GM12878 (cell line): ENCODE measurements around the gene PAPOLG. TPM values are rescaled to one million over a fixed set of nuclear protein-coding genes. Genes with fewer than 3 reads are reported as not detected.

ENCODE experiments used
- FOS ChIP-seq: IDR thresholded peaks from 3 replicates; pipeline ENCODE4 v1.6.1; 2011; ENCODE audit warnings: borderline replicate concordance; ENCODE audit not compliant: insufficient read length; ENCODE audit errors: extremely low read depth
- GATAD2B ChIP-seq: fragments of 450-650 bp; conservative IDR thresholded peaks from 2 replicates; pipeline ENCODE4 v1.6.1; 2017; ENCODE audit warnings: low read depth, mild to moderate bottlenecking, moderate library complexity
- HDAC2 ChIP-seq: fragments of 200-600 bp; sonication (generic); IDR thresholded peaks from 2 replicates; pipeline ENCODE4 v1.6.1; 2017
- IRF3 ChIP-seq: fragments of 450-650 bp; IDR thresholded peaks from 2 replicates; pipeline ENCODE4 v1.6.1; 2014; ENCODE audit warnings: mild to moderate bottlenecking
- MYC ChIP-seq: IDR thresholded peaks from 2 replicates; pipeline ENCODE4 v1.6.1; 2011; ENCODE audit warnings: mild to moderate bottlenecking, low read length, moderate library complexity, inconsistent platforms; ENCODE audit not compliant: insufficient read depth, insufficient replicate concordance, insufficient read length, severe bottlenecking
- NR2F1 ChIP-seq: fragments of 450-650 bp; conservative IDR thresholded peaks from 2 replicates; pipeline ENCODE4 v1.6.1; 2017; ENCODE audit warnings: mild to moderate bottlenecking
- PRDM15 ChIP-seq: fragments of 450-650 bp; formaldehyde crosslinking; IDR thresholded peaks from 2 replicates; pipeline ENCODE4 v1.4.0; 2020; ENCODE audit warnings: mild to moderate bottlenecking, moderate library complexity
- SIN3A ChIP-seq: IDR thresholded peaks from 2 replicates; pipeline ENCODE4 v1.6.1; 2012; ENCODE audit warnings: low read depth, low read length, improper control_type of control experiment
- SIX5 ChIP-seq: IDR thresholded peaks from 2 replicates; pipeline ENCODE4 v1.6.1; 2011; ENCODE audit warnings: mild to moderate bottlenecking, low read depth, low read length, moderate library complexity; ENCODE audit not compliant: severe bottlenecking
- SMARCA5 ChIP-seq: fragments of 450-650 bp; IDR thresholded peaks from 2 replicates; pipeline ENCODE4 v1.6.1; 2017; ENCODE audit warnings: mild to moderate bottlenecking
- TCF7 ChIP-seq: IDR thresholded peaks from 2 replicates; pipeline ENCODE4 v1.6.1; 2014; ENCODE audit warnings: antibody characterized with exemption, borderline replicate concordance
- ZBTB4 ChIP-seq: fragments of 450-650 bp; formaldehyde crosslinking; IDR thresholded peaks from 2 replicates; pipeline ENCODE4 v1.4.0; 2022; ENCODE audit warnings: mild to moderate bottlenecking, moderate library complexity
- ZNF24 ChIP-seq: fragments of 450-650 bp; IDR thresholded peaks from 2 replicates; pipeline ENCODE4 v1.6.1; 2017; ENCODE audit warnings: antibody characterized with exemption, mild to moderate bottlenecking
- ZNF687 ChIP-seq: fragments of 450-650 bp; IDR thresholded peaks from 2 replicates; pipeline ENCODE4 v1.6.1; 2017; ENCODE audit warnings: mild to moderate bottlenecking, moderate library complexity
- polyA plus RNA-seq, 11 experiments: library from polyadenylated mRNA; depleted of rRNA in 4 of 11; unstranded in 6 of 11; stranded (reverse) in 5 of 11; fragments of >200 nt; fragmentation: Nextera tagmentation in 4 of 11; fragmentation: Illumina TruSeq in 1 of 11; extraction: Ambion mirVana in 4 of 11; extraction: Trizol in 1 of 11; gene quantifications; 1 replicate in 1 of 11; 2 replicates in 10 of 11; pipeline versions ENCODE4 v1.2.1 to v1.2.3, GENCODE V29; 2011 to 2016; ENCODE audit warnings: inconsistent platforms in 2 of 11, missing spikeins in 2 of 11, low read depth in 1 of 11
- total RNA-seq, 4 experiments: library from RNA; depleted of rRNA in 3 of 4; stranded (reverse); fragments of >200 nt in 3 of 4; fragmentation: Illumina TruSeq in 1 of 4; extraction: Trizol in 1 of 4; gene quantifications; 2 replicates each; pipeline versions ENCODE4 v1.2.1 to v1.2.3, GENCODE V29; 2013 to 2021

The PAPOLG gene
- total and polyA plus RNA-seq, 10 of the 15 experiments (the other 5 are each of a cell fraction or from before 2014, with no cell fraction given), result 4.2 to 15.8 (median 10.7) TPM

- TF ChIP-seq GATAD2B, result no peak; the same call in 1 of the 2 replicates
- TF ChIP-seq ZBTB4 (CRISPR knock-in tag), result no peak
- no peak for TF ChIP-seq SIN3A
- TF ChIP-seq SIX5, result no peak
- no peak for TF ChIP-seq SMARCA5
- no peak for TF ChIP-seq IRF3
- no peak for TF ChIP-seq MYC
- no peak for TF ChIP-seq HDAC2
- peak; percentile 85 for TF ChIP-seq TCF7
- no peak for TF ChIP-seq ZNF24
- TF ChIP-seq FOS, result no peak
- TF ChIP-seq ZNF687, result peak; percentile 24; the same call in 1 of the 2 replicates
- TF ChIP-seq PRDM15, result no peak
- peak; percentile 94 for TF ChIP-seq NR2F1
Measured at GRCh38 chr2:60796573-60797509, 40.8 kb downstream of the PAPOLG start (continued).
